ENCODE measurements around the gene CCDC57.

DNA sequence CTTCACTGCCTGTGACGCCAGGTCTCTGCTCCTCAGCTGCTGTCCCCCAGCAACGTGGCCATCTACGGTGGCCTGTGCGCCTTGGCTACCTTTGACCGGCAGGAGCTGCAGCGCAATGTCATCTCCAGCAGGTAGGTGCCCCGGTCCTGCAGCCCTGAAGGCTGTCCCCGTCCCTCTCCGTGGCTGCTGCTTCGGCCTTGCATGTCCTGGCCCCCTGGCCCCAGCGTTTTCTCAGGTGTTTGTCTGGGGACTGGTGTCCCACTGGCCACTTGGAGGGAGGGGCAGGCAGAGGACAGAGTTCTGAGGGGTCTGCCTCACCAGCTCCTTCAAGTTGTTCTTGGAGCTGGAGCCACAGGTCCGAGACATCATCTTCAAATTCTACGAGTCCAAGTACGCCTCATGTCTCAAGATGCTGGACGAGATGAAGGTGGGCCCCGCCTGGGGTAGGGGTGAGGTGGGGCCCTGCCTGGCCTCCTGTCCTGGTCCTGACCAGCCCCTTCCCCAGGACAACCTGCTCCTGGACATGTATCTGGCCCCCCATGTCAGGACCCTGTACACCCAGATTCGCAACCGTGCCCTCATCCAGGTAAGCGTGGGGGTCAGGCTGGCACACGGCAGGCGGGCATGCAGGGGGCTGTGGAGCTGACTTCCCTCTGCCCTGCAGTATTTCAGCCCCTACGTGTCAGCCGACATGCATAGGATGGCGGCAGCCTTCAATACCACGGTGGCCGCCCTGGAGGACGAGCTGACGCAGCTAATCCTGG lies 156.5 kb downstream of the CCDC57 start:
- TF ChIP-seq, protein P1, sequence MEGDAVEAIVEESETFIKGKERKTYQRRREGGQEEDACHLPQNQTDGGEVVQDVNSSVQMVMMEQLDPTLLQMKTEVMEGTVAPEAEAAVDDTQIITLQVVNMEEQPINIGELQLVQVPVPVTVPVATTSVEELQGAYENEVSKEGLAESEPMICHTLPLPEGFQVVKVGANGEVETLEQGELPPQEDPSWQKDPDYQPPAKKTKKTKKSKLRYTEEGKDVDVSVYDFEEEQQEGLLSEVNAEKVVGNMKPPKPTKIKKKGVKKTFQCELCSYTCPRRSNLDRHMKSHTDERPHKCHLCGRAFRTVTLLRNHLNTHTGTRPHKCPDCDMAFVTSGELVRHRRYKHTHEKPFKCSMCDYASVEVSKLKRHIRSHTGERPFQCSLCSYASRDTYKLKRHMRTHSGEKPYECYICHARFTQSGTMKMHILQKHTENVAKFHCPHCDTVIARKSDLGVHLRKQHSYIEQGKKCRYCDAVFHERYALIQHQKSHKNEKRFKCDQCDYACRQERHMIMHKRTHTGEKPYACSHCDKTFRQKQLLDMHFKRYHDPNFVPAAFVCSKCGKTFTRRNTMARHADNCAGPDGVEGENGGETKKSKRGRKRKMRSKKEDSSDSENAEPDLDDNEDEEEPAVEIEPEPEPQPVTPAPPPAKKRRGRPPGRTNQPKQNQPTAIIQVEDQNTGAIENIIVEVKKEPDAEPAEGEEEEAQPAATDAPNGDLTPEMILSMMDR (IDR thresholded peaks at IDR 0.05), result no peak
- TF ChIP-seq EZH2 (IDR thresholded peaks at IDR 0.05), result no peak
